COLO829 (cell line): ENCODE measurements around the gene NCKAP5.
"Not testable (repeated sequence)": the region's sequence is repeated elsewhere in the genome, so short reads cannot be mapped to it uniquely, and the experiment has no call there.

ENCODE experiments used
- DNase-seq: peaks from one replicate; pipeline ENCODE4 v3.0.0; 2012; ENCODE audit warnings: low spot score

NCKAP5 gene

GRCh38 chr2:133497270-133497893, 70.9 kb downstream of the NCKAP5 start:
- DNase-seq = peak; percentile 21

- DNase-seq = no peak
Observed at GRCh38 chr2:133496501-133497269, 71.6 kb downstream of the NCKAP5 start.

GRCh38 chr2:133495226-133495625, 73.0 kb downstream of the NCKAP5 start:
- no peak for DNase-seq

GRCh38 chr2:133492719-133493380, 75.4 kb downstream of the NCKAP5 start:
- no peak for DNase-seq

- no peak for DNase-seq
Observed at GRCh38 chr2:133490411-133490980, 77.8 kb downstream of the NCKAP5 start.

- DNase-seq = no peak
Observed at GRCh38 chr2:133489641-133490410, 78.4 kb downstream of the NCKAP5 start.

- peak; percentile 56 for DNase-seq
Observed at GRCh38 chr2:133489146-133489545, 79.1 kb downstream of the NCKAP5 start.

- DNase-seq = no peak
Observed at GRCh38 chr2:133486771-133487191, 81.5 kb downstream of the NCKAP5 start.

GRCh38 chr2:133485868-133486267, 82.4 kb downstream of the NCKAP5 start:
- no peak for DNase-seq

GRCh38 chr2:133484784-133485183, 83.5 kb downstream of the NCKAP5 start:
- no peak for DNase-seq

- no peak for DNase-seq
Observed at GRCh38 chr2:133484106-133484505, 84.2 kb downstream of the NCKAP5 start.

- DNase-seq = no peak
Observed at GRCh38 chr2:133483181-133483580, 85.1 kb downstream of the NCKAP5 start.

- no peak for DNase-seq
Observed at GRCh38 chr2:133480707-133481429, 87.4 kb downstream of the NCKAP5 start.

GRCh38 chr2:133477616-133477990, 90.7 kb downstream of the NCKAP5 start:
- DNase-seq = no peak

- DNase-seq = no peak
Observed at GRCh38 chr2:133476931-133477615, 91.2 kb downstream of the NCKAP5 start.

GRCh38 chr2:133476286-133476685, 92.0 kb downstream of the NCKAP5 start:
- DNase-seq = no peak

GRCh38 chr2:133475610-133476009, 92.7 kb downstream of the NCKAP5 start:
- DNase-seq = no peak

- not testable (repeated sequence) for DNase-seq
Observed at GRCh38 chr2:133470446-133470845, 97.8 kb downstream of the NCKAP5 start.

- DNase-seq = no peak
Observed at GRCh38 chr2:133462811-133463210, 105.5 kb downstream of the NCKAP5 start.

- no peak for DNase-seq
Observed at GRCh38 chr2:133461484-133461883, 106.8 kb downstream of the NCKAP5 start.

GRCh38 chr2:133459590-133459989, 108.7 kb downstream of the NCKAP5 start:
- DNase-seq = no peak
